GM12892 (cell line): Measurements from ENCODE around the gene NECAB2.

ENCODE experiments used
- DNase-seq: peaks from one replicate; pipeline ENCODE4 v3.0.0; 2011; ENCODE audit not compliant: insufficient read length
- FAIRE-seq: peaks from 2 replicates; lab custom pipeline; 2011; peaks lifted over from hg19 to GRCh38; lab: Jason Lieb, UNC
- POLR2A ChIP-seq: IDR thresholded peaks from 2 replicates; pipeline ENCODE4 v1.6.1; 2011; ENCODE audit warnings: low read depth, low read length, control low read depth
- POLR2AphosphoS5 ChIP-seq: IDR thresholded peaks from 2 replicates; pipeline ENCODE4 v1.6.1; 2011; ENCODE audit warnings: low read depth, low read length, control low read depth
- TAF1 ChIP-seq: IDR thresholded peaks from 2 replicates; pipeline ENCODE4 v1.6.1; 2011; ENCODE audit warnings: low read depth, mild to moderate bottlenecking, control low read depth, low read length, borderline replicate concordance

NECAB2 gene

GRCh38 chr16:83956336-83957289, 11.4 kb upstream of the NECAB2 start:
- TF ChIP-seq POLR2A (no peak), TAF1 (no peak), POLR2AphosphoS5 (no peak)
- FAIRE-seq = no peak
- peak; percentile 76 for DNase-seq

DNA sequence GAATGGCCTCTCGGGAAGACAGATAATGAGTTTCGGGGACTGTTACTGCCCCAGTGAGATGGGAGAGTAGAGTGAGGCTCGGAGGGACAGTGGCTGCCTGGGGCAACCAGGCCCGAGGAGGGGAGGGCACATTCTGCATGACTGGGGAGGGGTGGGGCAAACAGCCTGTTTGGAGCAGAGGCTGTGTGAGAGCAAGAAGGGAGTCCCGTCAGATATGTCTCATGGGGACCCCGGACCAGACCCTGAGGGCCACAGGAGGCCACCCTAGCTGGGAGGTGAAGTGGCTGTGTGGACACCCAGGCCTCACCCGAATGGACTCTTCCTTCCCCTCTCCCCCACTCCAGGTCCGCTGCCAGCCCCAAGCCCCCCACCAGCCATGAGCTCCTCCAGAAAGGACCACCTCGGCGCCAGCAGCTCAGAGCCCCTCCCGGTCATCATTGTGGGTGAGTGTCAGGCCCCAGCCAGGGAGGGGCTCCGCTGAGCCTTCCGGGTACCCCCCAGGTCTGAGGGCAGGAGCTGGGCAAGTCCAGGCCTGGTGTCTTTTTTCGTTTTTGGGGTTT, 10.7 kb upstream of the NECAB2 start:
- no peak for FAIRE-seq
- DNase-seq = no peak
- TF ChIP-seq POLR2A (no peak), POLR2AphosphoS5 (no peak), TAF1 (no peak)

- no peak for DNase-seq
- TF ChIP-seq TAF1 (no peak), POLR2A (no peak), POLR2AphosphoS5 (no peak)
- no peak for FAIRE-seq
These were observed 9.8 kb upstream of the NECAB2 start for GRCh38 chr16:83958137-83958845.

GRCh38 chr16:83958846-83959565, 9.0 kb upstream of the NECAB2 start:
- DNase-seq = no peak
- FAIRE-seq = no peak
- no peak for TF ChIP-seq POLR2A
- TF ChIP-seq TAF1 = no peak

GRCh38 chr16:83959656-83960434, 8.2 kb upstream of the NECAB2 start:
- TF ChIP-seq TAF1 = no peak
- TF ChIP-seq POLR2A = no peak
- TF ChIP-seq POLR2AphosphoS5 = no peak

GRCh38 chr16:83960521-83961249, 7.4 kb upstream of the NECAB2 start:
- DNase-seq (no peak), FAIRE-seq (no peak)
- TF ChIP-seq TAF1 = no peak
- no peak for TF ChIP-seq POLR2AphosphoS5
- TF ChIP-seq POLR2A = no peak

More at GRCh38 chr16:83959656-83960434, 8.2 kb upstream of the NECAB2 start:
- no peak for FAIRE-seq
- DNase-seq = no peak

DNA sequence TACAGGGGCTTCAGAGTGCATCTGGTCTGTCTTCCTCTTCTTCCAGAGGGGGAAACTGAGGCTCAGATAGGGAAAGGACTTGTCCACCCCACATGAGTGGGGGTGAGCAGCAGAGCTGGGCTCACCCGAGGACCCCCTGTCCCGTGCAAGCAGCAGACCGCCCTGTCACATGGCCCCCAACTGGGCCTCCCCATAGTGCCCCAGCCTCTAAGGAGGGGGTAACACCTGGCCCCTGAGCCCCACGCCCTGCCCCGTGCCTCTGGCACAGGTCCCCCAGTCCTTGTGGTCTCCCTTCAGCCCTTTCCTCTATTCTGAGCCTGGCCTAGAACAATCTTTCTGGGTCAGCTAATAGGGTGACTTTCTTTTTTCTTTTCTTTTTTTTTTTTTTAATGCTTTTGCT, 6.5 kb upstream of the NECAB2 start:
- no peak for TF ChIP-seq POLR2A
- TF ChIP-seq POLR2AphosphoS5 = no peak
- no peak for TF ChIP-seq TAF1
- FAIRE-seq = no peak

DNA sequence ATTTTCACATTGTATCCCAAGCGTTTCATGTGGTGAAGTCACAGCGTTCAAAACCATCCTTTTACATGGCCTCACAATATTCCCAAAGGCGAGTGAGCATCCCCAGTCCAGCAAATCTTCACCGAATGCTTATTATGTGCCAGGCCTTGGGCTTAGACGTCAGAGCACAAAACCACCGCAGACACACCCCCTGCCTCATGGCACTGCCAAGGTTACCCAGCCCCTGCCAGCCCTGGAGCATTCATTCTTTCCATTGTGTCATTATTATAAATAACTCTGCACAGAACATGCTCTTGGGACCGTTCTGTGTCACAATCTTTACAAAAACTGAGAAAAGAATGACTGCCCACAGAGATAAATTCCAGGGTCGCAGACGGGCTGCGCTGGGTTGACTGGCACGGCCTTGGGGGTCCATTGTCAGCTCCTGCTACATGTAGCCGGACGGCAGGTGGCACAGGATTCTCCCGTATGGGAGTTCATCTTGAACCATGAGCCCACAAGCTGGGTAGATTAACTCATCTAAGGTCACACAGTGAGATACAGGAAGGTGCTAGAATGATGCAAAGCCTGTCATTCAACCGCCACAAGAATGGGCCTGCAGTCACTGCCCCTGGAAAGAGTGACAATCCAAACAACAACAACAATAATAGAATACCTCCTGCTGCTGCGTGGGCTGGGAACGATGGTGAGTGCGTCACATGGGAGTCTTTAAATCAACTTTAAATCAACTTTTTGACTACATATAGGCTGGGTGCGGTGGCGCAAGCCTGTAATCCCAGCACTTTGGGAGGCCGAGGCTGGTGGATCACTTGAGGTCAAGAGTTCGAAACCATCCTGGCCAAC, 4.5 kb upstream of the NECAB2 start:
- FAIRE-seq (no peak), DNase-seq (no peak)
- no peak for TF ChIP-seq POLR2A
- no peak for TF ChIP-seq POLR2AphosphoS5
- no peak for TF ChIP-seq TAF1

More for the DNA sequence above, 6.5 kb upstream of the NECAB2 start:
- no peak for DNase-seq

DNA sequence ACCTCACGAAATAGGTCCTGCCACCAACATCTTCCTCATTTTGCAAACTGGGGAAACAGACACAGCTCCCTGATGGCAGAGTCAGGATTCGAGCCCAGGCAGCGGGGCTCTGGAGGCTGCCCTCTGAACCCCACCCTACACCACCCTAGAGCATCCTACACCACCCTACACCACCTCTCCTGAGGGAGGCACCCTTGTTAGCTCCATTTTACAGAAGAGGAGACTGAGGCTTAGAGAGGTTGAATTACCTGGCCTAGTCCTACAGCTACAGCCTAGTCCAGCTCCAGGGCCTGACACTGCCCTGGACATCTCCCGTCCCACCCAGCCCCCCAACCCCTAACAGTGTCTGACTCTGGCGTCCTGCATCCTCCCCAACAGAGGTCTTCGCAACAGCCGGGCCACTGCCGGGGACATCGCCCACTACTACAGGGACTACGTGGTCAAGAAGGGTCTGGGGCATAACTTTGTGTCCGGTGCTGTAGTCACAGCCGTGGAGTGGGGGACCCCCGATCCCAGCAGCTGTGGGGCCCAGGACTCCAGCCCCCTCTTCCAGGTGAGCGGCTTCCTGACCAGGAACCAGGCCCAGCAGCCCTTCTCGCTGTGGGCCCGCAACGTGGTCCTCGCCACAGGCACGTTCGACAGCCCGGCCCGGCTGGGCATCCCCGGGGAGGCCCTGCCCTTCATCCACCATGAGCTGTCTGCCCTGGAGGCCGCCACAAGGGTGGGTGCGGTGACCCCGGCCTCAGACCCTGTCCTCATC, 3.2 kb upstream of the NECAB2 start:
- TF ChIP-seq POLR2AphosphoS5 = no peak
- no peak for TF ChIP-seq TAF1
- no peak for TF ChIP-seq POLR2A
- FAIRE-seq (no peak), DNase-seq (no peak)
